Stimulated activated naive CD4-positive, alpha-beta T cell treated with Interleukin-2 at 50 U/mL for 16 hours (primary cell): Measurements from ENCODE around the gene PXK.

Experiments
- DNase-seq: peaks from one replicate; lab custom pipeline; 2025; lab: John Stamatoyannopoulos, UW

PXK gene

DNA sequence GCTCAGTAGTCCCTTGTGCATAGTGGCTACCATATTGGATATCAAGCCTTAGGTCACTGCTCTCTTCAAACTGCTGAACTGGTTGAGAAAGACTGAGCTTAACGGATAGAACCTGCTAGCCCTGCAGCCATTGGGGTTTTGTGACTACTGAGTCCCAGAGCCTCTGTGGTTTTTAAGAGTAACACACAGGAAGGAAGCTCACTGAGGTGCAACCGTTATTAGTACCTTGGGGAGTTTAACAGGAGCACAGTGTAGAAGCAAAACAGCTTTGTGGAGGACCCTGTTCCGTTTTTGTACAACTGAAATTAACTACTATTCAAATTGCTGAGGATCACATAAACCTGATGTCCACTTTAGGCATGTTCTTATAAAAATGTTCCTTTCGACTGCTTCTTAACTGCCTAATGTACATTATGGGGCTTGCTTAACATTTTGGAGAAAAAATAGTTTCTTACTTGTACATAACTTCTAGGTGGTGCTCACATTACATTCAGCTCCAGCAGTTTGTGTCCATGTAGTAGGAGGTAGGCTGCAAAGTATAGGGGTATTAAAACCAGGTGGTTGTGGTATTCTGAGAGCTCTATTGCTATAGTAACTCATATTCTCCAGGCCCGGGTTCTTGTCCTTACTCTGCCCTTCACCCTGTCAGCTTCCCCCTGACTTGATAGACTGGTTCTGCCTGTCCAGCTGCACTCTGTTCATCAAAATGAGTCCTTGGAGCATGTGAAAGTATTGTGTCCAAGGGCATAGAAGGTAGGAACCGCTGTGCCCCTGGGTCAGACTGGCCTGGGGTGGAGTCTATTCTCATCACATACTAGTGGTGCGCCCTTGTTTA is 17.3 kb downstream of the PXK start:
- DNase-seq: no peak

- no peak for DNase-seq
Observed at GRCh38 chr3:58350627-58351013, 17.9 kb downstream of the PXK start.

- no peak for DNase-seq
Observed at GRCh38 chr3:58351920-58352319, 19.2 kb downstream of the PXK start.

DNA sequence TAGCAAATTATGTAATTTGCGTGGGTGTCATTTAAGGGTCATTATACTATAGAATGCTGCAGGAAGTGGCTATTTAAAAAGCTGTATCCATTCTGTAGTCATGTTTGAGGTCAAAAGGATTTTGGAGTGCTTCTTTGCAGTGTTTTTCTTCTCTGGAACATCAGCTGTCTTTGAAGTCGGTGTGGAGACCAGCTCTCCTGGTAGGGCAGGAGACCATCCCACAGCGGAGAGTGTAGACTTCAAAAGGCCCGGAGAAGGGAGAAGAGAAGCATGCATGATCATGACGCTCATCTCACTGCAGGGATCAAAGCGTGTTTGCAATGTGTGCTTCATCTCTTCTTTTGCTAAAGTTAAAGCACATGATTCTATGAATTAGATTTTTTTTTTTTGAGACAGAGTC is 19.9 kb downstream of the PXK start:
- DNase-seq: no peak

- DNase-seq: no peak
Observed at GRCh38 chr3:58353722-58354553, 21.2 kb downstream of the PXK start.

- no peak for DNase-seq
Observed at GRCh38 chr3:58355179-58355578, 22.5 kb downstream of the PXK start.

GRCh38 chr3:58356054-58356453 is 23.4 kb downstream of the PXK start:
- no peak for DNase-seq

- no peak for DNase-seq
Observed at GRCh38 chr3:58357402-58357801, 24.7 kb downstream of the PXK start.

DNA sequence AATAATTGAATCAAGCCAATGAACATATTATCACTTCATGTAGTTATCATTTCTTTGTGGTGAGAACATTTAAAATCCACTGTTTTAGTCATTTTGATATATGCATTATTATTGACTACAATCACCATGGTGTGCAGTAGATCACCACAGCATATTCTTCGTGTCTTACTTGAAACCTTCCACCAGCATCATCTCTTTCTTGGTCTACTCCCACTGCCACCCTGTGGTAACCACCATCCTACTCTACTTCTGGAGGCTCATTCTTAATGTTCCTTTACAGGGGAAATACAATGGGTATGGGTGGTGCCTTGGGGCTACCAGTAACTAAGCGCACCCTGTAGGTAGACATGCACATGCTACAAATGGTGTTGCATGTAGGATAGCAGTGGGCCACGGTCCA is 25.4 kb downstream of the PXK start:
- DNase-seq: no peak

DNA sequence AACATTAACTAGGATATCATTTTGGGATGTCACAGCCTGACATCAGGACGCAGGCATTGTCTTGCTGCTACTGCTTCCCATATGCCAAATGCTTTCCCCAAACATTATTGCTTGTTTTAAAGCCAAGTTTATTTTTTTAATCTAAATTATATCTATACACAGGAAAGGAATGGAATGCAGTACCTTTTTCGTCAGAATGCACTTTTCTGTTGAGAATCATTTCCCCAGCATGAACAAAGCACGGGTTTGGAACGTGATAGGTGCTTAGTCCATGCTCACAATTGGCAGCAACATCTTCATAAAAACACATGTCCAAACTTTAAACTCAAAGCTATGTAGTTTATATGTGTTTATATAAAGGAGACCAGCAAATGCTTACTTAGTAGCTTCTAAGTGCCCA is 26.1 kb downstream of the PXK start:
- no peak for DNase-seq

- DNase-seq: no peak
Observed at GRCh38 chr3:58359621-58360020, 26.9 kb downstream of the PXK start.

- DNase-seq: no peak
Observed at GRCh38 chr3:58361866-58362265, 29.2 kb downstream of the PXK start.

DNA sequence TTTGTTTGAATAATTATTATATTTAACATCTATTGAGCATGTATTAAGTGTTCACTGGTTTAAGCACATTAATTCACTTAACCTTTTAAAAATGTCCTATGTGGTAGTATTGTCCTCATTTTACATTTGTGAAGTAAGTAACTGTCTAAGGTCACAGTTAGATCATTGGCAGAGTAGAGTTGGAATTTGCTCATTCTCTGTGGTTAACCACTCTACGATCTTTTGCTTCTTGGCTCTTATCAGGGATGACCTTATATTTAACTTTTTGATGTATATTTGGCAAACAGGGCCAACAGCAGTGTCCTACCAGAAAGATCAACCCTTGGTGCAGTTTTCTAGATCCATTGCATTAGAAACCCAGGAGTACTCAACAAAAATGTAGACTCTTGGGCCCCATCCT is 34.0 kb downstream of the PXK start:
- DNase-seq: no peak

- no peak for DNase-seq
Observed at GRCh38 chr3:58369038-58369437, 36.3 kb downstream of the PXK start.

DNA sequence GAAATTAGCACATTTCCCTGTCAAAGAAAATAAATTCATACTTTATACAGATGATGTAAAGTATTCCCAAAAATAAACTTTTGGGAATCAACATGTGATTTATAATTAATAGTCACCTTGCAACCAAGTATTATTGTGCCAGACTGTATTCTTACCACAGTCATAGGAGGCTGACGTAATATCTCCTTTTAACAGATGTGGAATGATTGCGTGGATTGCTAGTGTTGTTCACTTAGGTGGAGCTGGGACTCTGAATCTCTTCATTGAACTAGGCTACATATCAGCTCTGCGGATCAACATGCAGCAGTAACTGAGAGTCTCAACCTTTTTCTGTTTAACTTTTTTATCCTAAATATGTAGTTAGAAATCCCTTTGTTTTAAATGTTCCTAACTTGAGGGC is 37.2 kb downstream of the PXK start:
- no peak for DNase-seq

GRCh38 chr3:58370407-58370806 is 37.7 kb downstream of the PXK start:
- DNase-seq: no peak

GRCh38 chr3:58371754-58372153 is 39.1 kb downstream of the PXK start:
- DNase-seq: no peak

DNA sequence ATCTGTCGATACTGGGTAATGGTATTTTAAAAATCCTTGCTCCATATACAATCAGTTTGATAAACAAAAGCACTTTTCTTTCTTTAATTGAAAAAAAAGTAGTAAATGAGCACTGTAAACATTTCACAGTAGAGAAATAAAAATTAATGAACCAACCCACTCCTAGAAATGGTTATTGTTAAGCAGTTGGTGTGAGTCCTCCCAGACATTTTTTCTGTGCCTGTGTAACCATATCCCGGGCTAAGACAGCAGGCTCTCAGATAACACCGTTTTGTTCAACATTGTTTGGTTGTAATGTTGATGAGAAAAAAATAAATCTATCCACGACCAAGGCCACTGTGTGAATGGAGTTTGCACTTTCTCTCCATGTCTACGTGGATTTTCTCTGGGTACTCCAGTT is 42.6 kb downstream of the PXK start:
- no peak for DNase-seq

- DNase-seq: no peak
Observed at GRCh38 chr3:58377168-58377567, 44.5 kb downstream of the PXK start.

- no peak for DNase-seq
Observed at GRCh38 chr3:58377750-58378149, 45.1 kb downstream of the PXK start.

GRCh38 chr3:58379351-58380073 is 46.8 kb downstream of the PXK start:
- DNase-seq: no peak

DNA sequence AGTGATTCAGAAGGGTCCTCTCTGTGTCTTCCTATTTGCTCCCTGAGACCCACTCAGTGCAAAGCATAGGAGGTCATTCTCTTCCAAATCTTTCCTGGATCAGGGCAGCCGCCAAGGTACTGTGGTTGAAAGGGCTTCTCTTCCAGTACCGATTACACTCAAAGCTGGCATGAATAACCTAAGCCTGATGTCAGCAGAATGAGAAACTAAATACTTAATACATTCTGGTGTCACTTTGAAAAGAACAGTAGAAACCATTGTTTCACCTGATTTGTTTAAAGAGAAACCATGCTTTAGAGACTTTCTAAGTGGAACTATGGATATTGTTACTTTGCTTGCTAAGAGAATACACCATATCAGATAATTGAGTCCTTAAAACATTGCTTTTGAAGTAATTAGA is 50.8 kb downstream of the PXK start:
- no peak for DNase-seq

- no peak for DNase-seq
Observed at GRCh38 chr3:58383904-58384303, 51.2 kb downstream of the PXK start.
